ENCODE measurements around the gene NPEPL1. TPM values are rescaled to one million over a fixed set of nuclear protein-coding genes. Genes with fewer than 3 reads are reported as not detected.

The NPEPL1 gene
- total RNA-seq, 2 experiments from 2014 or later, result 13.6 to 15.2 TPM

- H3K27ac Mint-ChIP-seq, result no peak overlapping the region
- H3K9me3 Mint-ChIP-seq (ENCODE audit: low read depth), result no peaks in the 10 kb centered on the region
- H3K4me1 Mint-ChIP-seq, result no peaks in the 10 kb centered on the region
- ChIA-PET POLR2A (no interaction called here), CTCF (interaction anchor here (0.7 kb wide), 1 partner anchor 549 kb away, joined by 3 read pairs; no protein-coding TSS in a partner anchor)
- no peaks in the 10 kb centered on the region for H3K27me3 Mint-ChIP-seq
- ATAC-seq (no peak), DNase-seq (no peak)
- intact Hi-C loops (cut with DNase I, micrococcal nuclease), result no loop called here
- no peaks in the 10 kb centered on the region for H3K36me3 Mint-ChIP-seq (ENCODE audit: low read depth)
- no peak overlapping the region for H3K4me3 Mint-ChIP-seq
Observed at GRCh38 chr20:58712151-58712791, 19.7 kb downstream of the NPEPL1 start.

- no peak for ATAC-seq
- H3K9me3 Mint-ChIP-seq (ENCODE audit: low read depth), result no peaks in the 10 kb centered on the region
- no peak overlapping the region for H3K27ac Mint-ChIP-seq
- no peak for DNase-seq
- intact Hi-C loops (cut with DNase I, micrococcal nuclease), result no loop called here
- no peaks in the 10 kb centered on the region for H3K4me1 Mint-ChIP-seq
- ChIA-PET POLR2A (no interaction called here), CTCF (interaction anchor here (0.7 kb wide), 1 partner anchor 548 kb away, joined by 3 read pairs; no protein-coding TSS in a partner anchor)
- no peaks in the 10 kb centered on the region for H3K27me3 Mint-ChIP-seq
- H3K4me3 Mint-ChIP-seq, result no peak overlapping the region
- H3K36me3 Mint-ChIP-seq (ENCODE audit: low read depth), result no peaks in the 10 kb centered on the region
Observed at GRCh38 chr20:58712806-58713731, 20.5 kb downstream of the NPEPL1 start.

- Mint-ChIP-seq H3K27ac (no peak overlapping the region), H3K27me3 (no peaks in the 10 kb centered on the region), H3K4me3 (no peak overlapping the region), H3K4me1 (no peaks in the 10 kb centered on the region), H3K36me3 (ENCODE audit: low read depth) (no peaks in the 10 kb centered on the region), H3K9me3 (ENCODE audit: low read depth) (no peaks in the 10 kb centered on the region)
- CTCF ChIA-PET, result no interaction called here
- ATAC-seq (no peak), DNase-seq (peak; percentile 3)
- POLR2A ChIA-PET, result no interaction called here
- intact Hi-C loops (cut with DNase I, micrococcal nuclease), result no loop called here
Observed at GRCh38 chr20:58713801-58714339, 21.3 kb downstream of the NPEPL1 start.

GRCh38 chr20:58714340-58714922 lies 21.8 kb downstream of the NPEPL1 start:
- no peaks in the 10 kb centered on the region for H3K36me3 Mint-ChIP-seq (ENCODE audit: low read depth)
- ChIA-PET POLR2A (no interaction called here), CTCF (no interaction called here)
- DNase-seq (peak; percentile 3), ATAC-seq (no peak)
- intact Hi-C loops (cut with DNase I, micrococcal nuclease), result no loop called here
- H3K4me1 Mint-ChIP-seq, result no peaks in the 10 kb centered on the region
- no peaks in the 10 kb centered on the region for H3K27me3 Mint-ChIP-seq
- no peaks in the 10 kb centered on the region for H3K9me3 Mint-ChIP-seq (ENCODE audit: low read depth)
- no peak overlapping the region for H3K4me3 Mint-ChIP-seq
- no peak overlapping the region for H3K27ac Mint-ChIP-seq

- Mint-ChIP-seq H3K4me3 (no peak overlapping the region), H3K27me3 (no peaks in the 10 kb centered on the region), H3K27ac (no peak overlapping the region), H3K36me3 (ENCODE audit: low read depth) (no peaks in the 10 kb centered on the region), H3K4me1 (no peaks in the 10 kb centered on the region), H3K9me3 (ENCODE audit: low read depth) (no peaks in the 10 kb centered on the region)
- no peak for ATAC-seq
- ChIA-PET CTCF (no interaction called here), POLR2A (no interaction called here)
- intact Hi-C loops (cut with DNase I, micrococcal nuclease), result no loop called here
- DNase-seq, result no peak
Observed at GRCh38 chr20:58714923-58715351, 22.3 kb downstream of the NPEPL1 start.

- H3K4me1 Mint-ChIP-seq, result no peaks in the 10 kb centered on the region
- no peaks in the 10 kb centered on the region for H3K9me3 Mint-ChIP-seq (ENCODE audit: low read depth)
- H3K4me3 Mint-ChIP-seq, result no peak overlapping the region
- ATAC-seq (no peak), DNase-seq (no peak)
- CTCF ChIA-PET, result no interaction called here
- POLR2A ChIA-PET, result no interaction called here
- H3K27me3 Mint-ChIP-seq, result no peaks in the 10 kb centered on the region
- no peak overlapping the region for H3K27ac Mint-ChIP-seq
- intact Hi-C loops (cut with DNase I, micrococcal nuclease), result no loop called here
- H3K36me3 Mint-ChIP-seq (ENCODE audit: low read depth), result no peaks in the 10 kb centered on the region
Observed at GRCh38 chr20:58715391-58715800, 22.8 kb downstream of the NPEPL1 start.

- Mint-ChIP-seq H3K27me3 (peaks cover under 1% of the 10 kb centered on the region), H3K4me3 (no peak overlapping the region), H3K4me1 (no peaks in the 10 kb centered on the region), H3K9me3 (ENCODE audit: low read depth) (no peaks in the 10 kb centered on the region), H3K27ac (no peak overlapping the region), H3K36me3 (ENCODE audit: low read depth) (no peaks in the 10 kb centered on the region)
- intact Hi-C loops (cut with DNase I, micrococcal nuclease), result no loop called here
- ATAC-seq, result no peak
- DNase-seq, result peak; percentile 5
- ChIA-PET POLR2A (no interaction called here), CTCF (no interaction called here)
Observed at GRCh38 chr20:58715801-58716475, 23.3 kb downstream of the NPEPL1 start.

- Mint-ChIP-seq H3K4me1 (no peaks in the 10 kb centered on the region), H3K27me3 (peaks cover 6% of the 10 kb centered on the region), H3K9me3 (ENCODE audit: low read depth) (no peaks in the 10 kb centered on the region), H3K36me3 (ENCODE audit: low read depth) (no peaks in the 10 kb centered on the region), H3K4me3 (no peak overlapping the region), H3K27ac (no peak overlapping the region)
- ChIA-PET CTCF (interaction anchor here (1.0 kb wide), 1 partner anchor 236 kb away, joined by 4 read pairs; no protein-coding TSS in a partner anchor), POLR2A (no interaction called here)
- DNase-seq (peak; percentile 2), ATAC-seq (no peak)
- intact Hi-C loops (cut with DNase I, micrococcal nuclease), result no loop called here
Observed at GRCh38 chr20:58716476-58717277, 24.1 kb downstream of the NPEPL1 start.

- Mint-ChIP-seq H3K27me3 (peaks cover 10% of the 10 kb centered on the region), H3K4me3 (no peak overlapping the region), H3K36me3 (ENCODE audit: low read depth) (no peaks in the 10 kb centered on the region), H3K9me3 (ENCODE audit: low read depth) (no peaks in the 10 kb centered on the region), H3K27ac (no peak overlapping the region), H3K4me1 (no peaks in the 10 kb centered on the region)
- ChIA-PET POLR2A (interaction anchor here (0.7 kb wide), 1 partner anchor 48 kb away, joined by 5 read pairs; no protein-coding TSS in a partner anchor), CTCF (interaction anchor here (1.0 kb wide), 1 partner anchor 237 kb away, joined by 4 read pairs; no protein-coding TSS in a partner anchor)
- intact Hi-C loops (cut with DNase I, micrococcal nuclease), result no loop called here
- peak; percentile 3 for DNase-seq
- no peak for ATAC-seq
Observed at GRCh38 chr20:58717278-58718091, 24.9 kb downstream of the NPEPL1 start.

- Mint-ChIP-seq H3K27ac (no peak overlapping the region), H3K4me3 (no peak overlapping the region), H3K4me1 (no peaks in the 10 kb centered on the region), H3K36me3 (ENCODE audit: low read depth) (no peaks in the 10 kb centered on the region), H3K27me3 (peaks cover 17% of the 10 kb centered on the region), H3K9me3 (ENCODE audit: low read depth) (no peaks in the 10 kb centered on the region)
- intact Hi-C loops (cut with DNase I, micrococcal nuclease), result no loop called here
- DNase-seq, result no peak
- ChIA-PET CTCF (no interaction called here), POLR2A (interaction anchor here (0.7 kb wide), 1 partner anchor 49 kb away, joined by 5 read pairs; no protein-coding TSS in a partner anchor)
- ATAC-seq, result no peak
Observed at GRCh38 chr20:58718121-58718563, 25.5 kb downstream of the NPEPL1 start.
